Activated T-cell treated with anti-CD3 and anti-CD28 coated beads, Interleukin-2, amount 50 U/mL, for 4 hours (primary cell): ENCODE measurements around the gene ANKRD60. TPM values are rescaled to one million over a fixed set of nuclear protein-coding genes. Genes with fewer than 3 reads are reported as not detected.

Source experiments
- ATAC-seq, 2 donors: fragments of 200-7000 bp; cut with Tn5 transposase; one replicate each; pipeline ENCODE4 v1.10.0; 2021
- DNase-seq: peaks from one replicate; pipeline ENCODE4 v3.0.0-alpha.2; 2020
- H3K27me3 Mint-ChIP-seq: one replicate; pipeline ENCODE4 v1.8.0; 2021; ENCODE audit warnings: low read depth, mixed read lengths
- H3K36me3 Mint-ChIP-seq: one replicate; pipeline ENCODE4 v1.8.0; 2022; ENCODE audit warnings: mixed read lengths; ENCODE audit not compliant: insufficient read depth
- H3K4me1 Mint-ChIP-seq: one replicate; pipeline ENCODE4 v1.8.0; 2021; ENCODE audit warnings: low read depth, mixed read lengths
- H3K4me3 Mint-ChIP-seq: one replicate; pipeline ENCODE4 v1.8.0; 2021; ENCODE audit warnings: mild to moderate bottlenecking, moderate library complexity, mixed read lengths
- H3K9me3 Mint-ChIP-seq: one replicate; pipeline ENCODE4 v1.8.0; 2021; ENCODE audit warnings: mixed read lengths
- total RNA-seq, 3 donors: library from RNA; stranded (reverse); gene quantifications; one replicate each; pipeline ENCODE4 v1.2.1, GENCODE V29; 2021

Gene ANKRD60
- total RNA-seq, 3 donors from 2014 or later: not detected

- DNase-seq (no peak), ATAC-seq (no peak)
- Mint-ChIP-seq H3K36me3 (peaks cover 3% of the 10 kb centered on the region), H3K4me1 (peaks cover 3% of the 10 kb centered on the region), H3K9me3 (peaks cover 10% of the 10 kb centered on the region), H3K4me3 (no peak overlapping the region), H3K27me3 (peaks cover 68% of the 10 kb centered on the region)
These were observed 6.0 kb downstream of the ANKRD60 start for GRCh38 chr20:58222446-58222845.

- Mint-ChIP-seq H3K4me1 (no peaks in the 10 kb centered on the region), H3K36me3 (peaks cover 3% of the 10 kb centered on the region), H3K9me3 (peaks cover 10% of the 10 kb centered on the region), H3K27me3 (peaks cover 52% of the 10 kb centered on the region), H3K4me3 (no peak overlapping the region)
- DNase-seq (no peak), ATAC-seq (no peak)
These were observed 9.1 kb downstream of the ANKRD60 start for GRCh38 chr20:58219342-58219700.

GRCh38 chr20:58218665-58219341, 9.7 kb downstream of the ANKRD60 start:
- Mint-ChIP-seq H3K4me1 (no peaks in the 10 kb centered on the region), H3K36me3 (peaks cover 3% of the 10 kb centered on the region), H3K9me3 (peaks cover 10% of the 10 kb centered on the region), H3K27me3 (peaks cover 54% of the 10 kb centered on the region), H3K4me3 (no peak overlapping the region)
- ATAC-seq: no peak
- no peak for DNase-seq

- Mint-ChIP-seq H3K9me3 (peaks cover 10% of the 10 kb centered on the region), H3K4me3 (no peak overlapping the region), H3K36me3 (peaks cover 3% of the 10 kb centered on the region), H3K4me1 (no peaks in the 10 kb centered on the region), H3K27me3 (peaks cover 43% of the 10 kb centered on the region)
- DNase-seq: no peak
- ATAC-seq: no peak
These were observed 12.1 kb downstream of the ANKRD60 start for GRCh38 chr20:58216334-58216733.

GRCh38 chr20:58215116-58215515, 13.3 kb downstream of the ANKRD60 start:
- ATAC-seq (no peak), DNase-seq (no peak)
- Mint-ChIP-seq H3K4me3 (no peak overlapping the region), H3K4me1 (no peaks in the 10 kb centered on the region), H3K27me3 (peaks cover 34% of the 10 kb centered on the region), H3K9me3 (peaks cover 10% of the 10 kb centered on the region), H3K36me3 (peaks cover 3% of the 10 kb centered on the region)

- no peak for DNase-seq
- no peak overlapping the region for H3K4me3 Mint-ChIP-seq
- no peak for ATAC-seq
- peaks cover 26% of the 10 kb centered on the region for H3K27me3 Mint-ChIP-seq
- peaks cover 3% of the 10 kb centered on the region for H3K36me3 Mint-ChIP-seq
- H3K4me1 Mint-ChIP-seq: peaks cover 2% of the 10 kb centered on the region
- H3K9me3 Mint-ChIP-seq: peaks cover 9% of the 10 kb centered on the region
These were observed 14.1 kb downstream of the ANKRD60 start for GRCh38 chr20:58214310-58214709.

GRCh38 chr20:58213716-58214115, 14.7 kb downstream of the ANKRD60 start:
- Mint-ChIP-seq H3K9me3 (peaks cover 3% of the 10 kb centered on the region), H3K4me1 (peaks cover 2% of the 10 kb centered on the region), H3K36me3 (no peaks in the 10 kb centered on the region), H3K27me3 (peaks cover 20% of the 10 kb centered on the region), H3K4me3 (no peak overlapping the region)
- no peak for ATAC-seq
- no peak for DNase-seq

GRCh38 chr20:58213121-58213520, 15.3 kb downstream of the ANKRD60 start:
- Mint-ChIP-seq H3K27me3 (peaks cover 14% of the 10 kb centered on the region), H3K4me3 (no peak overlapping the region), H3K9me3 (no peaks in the 10 kb centered on the region), H3K4me1 (peaks cover 2% of the 10 kb centered on the region), H3K36me3 (no peaks in the 10 kb centered on the region)
- no peak for DNase-seq
- no peak for ATAC-seq

GRCh38 chr20:58212636-58213035, 15.8 kb downstream of the ANKRD60 start:
- Mint-ChIP-seq H3K27me3 (peaks cover 10% of the 10 kb centered on the region), H3K36me3 (no peaks in the 10 kb centered on the region), H3K4me1 (peaks cover 2% of the 10 kb centered on the region), H3K9me3 (no peaks in the 10 kb centered on the region), H3K4me3 (no peak overlapping the region)
- ATAC-seq (no peak), DNase-seq (no peak)

- no peak for DNase-seq
- Mint-ChIP-seq H3K4me1 (peaks cover 2% of the 10 kb centered on the region), H3K27me3 (peaks cover 6% of the 10 kb centered on the region), H3K4me3 (no peak overlapping the region), H3K9me3 (no peaks in the 10 kb centered on the region), H3K36me3 (no peaks in the 10 kb centered on the region)
- ATAC-seq: no peak
These were observed 18.1 kb downstream of the ANKRD60 start for GRCh38 chr20:58210398-58210747.

GRCh38 chr20:58209652-58210397, 18.6 kb downstream of the ANKRD60 start:
- H3K27me3 Mint-ChIP-seq: peaks cover 6% of the 10 kb centered on the region
- DNase-seq (peak; percentile 89), ATAC-seq (peak; percentile 90 to 91)
- peaks cover 2% of the 10 kb centered on the region for H3K4me1 Mint-ChIP-seq
- no peaks in the 10 kb centered on the region for H3K9me3 Mint-ChIP-seq
- no peaks in the 10 kb centered on the region for H3K36me3 Mint-ChIP-seq
- no peak overlapping the region for H3K4me3 Mint-ChIP-seq

- H3K27me3 Mint-ChIP-seq: peaks cover 5% of the 10 kb centered on the region
- DNase-seq (no peak), ATAC-seq (no peak)
These were observed 19.5 kb downstream of the ANKRD60 start for GRCh38 chr20:58208944-58209343.

GRCh38 chr20:58205850-58206249, 22.6 kb downstream of the ANKRD60 start:
- ATAC-seq (no peak), DNase-seq (no peak)
- Mint-ChIP-seq H3K36me3 (no peaks in the 10 kb centered on the region), H3K4me3 (no peak overlapping the region), H3K27me3 (no peaks in the 10 kb centered on the region), H3K4me1 (peaks cover 2% of the 10 kb centered on the region), H3K9me3 (no peaks in the 10 kb centered on the region)

More at GRCh38 chr20:58208944-58209343, 19.5 kb downstream of the ANKRD60 start:
- Mint-ChIP-seq H3K36me3 (no peaks in the 10 kb centered on the region), H3K4me3 (no peak overlapping the region), H3K4me1 (peaks cover 2% of the 10 kb centered on the region), H3K9me3 (no peaks in the 10 kb centered on the region)

- Mint-ChIP-seq H3K36me3 (no peaks in the 10 kb centered on the region), H3K4me3 (no peak overlapping the region), H3K4me1 (no peaks in the 10 kb centered on the region), H3K9me3 (no peaks in the 10 kb centered on the region), H3K27me3 (no peaks in the 10 kb centered on the region)
- no peak for ATAC-seq
- no peak for DNase-seq
These were observed 26.4 kb downstream of the ANKRD60 start for GRCh38 chr20:58202044-58202443.

GRCh38 chr20:58201616-58202015, 26.8 kb downstream of the ANKRD60 start:
- ATAC-seq (no peak), DNase-seq (no peak)
- no peaks in the 10 kb centered on the region for H3K27me3 Mint-ChIP-seq
- H3K36me3 Mint-ChIP-seq: no peaks in the 10 kb centered on the region
- no peaks in the 10 kb centered on the region for H3K4me1 Mint-ChIP-seq
- H3K4me3 Mint-ChIP-seq: no peak overlapping the region
- H3K9me3 Mint-ChIP-seq: no peaks in the 10 kb centered on the region
